ENCODE data around the gene RPL22.

DNA sequence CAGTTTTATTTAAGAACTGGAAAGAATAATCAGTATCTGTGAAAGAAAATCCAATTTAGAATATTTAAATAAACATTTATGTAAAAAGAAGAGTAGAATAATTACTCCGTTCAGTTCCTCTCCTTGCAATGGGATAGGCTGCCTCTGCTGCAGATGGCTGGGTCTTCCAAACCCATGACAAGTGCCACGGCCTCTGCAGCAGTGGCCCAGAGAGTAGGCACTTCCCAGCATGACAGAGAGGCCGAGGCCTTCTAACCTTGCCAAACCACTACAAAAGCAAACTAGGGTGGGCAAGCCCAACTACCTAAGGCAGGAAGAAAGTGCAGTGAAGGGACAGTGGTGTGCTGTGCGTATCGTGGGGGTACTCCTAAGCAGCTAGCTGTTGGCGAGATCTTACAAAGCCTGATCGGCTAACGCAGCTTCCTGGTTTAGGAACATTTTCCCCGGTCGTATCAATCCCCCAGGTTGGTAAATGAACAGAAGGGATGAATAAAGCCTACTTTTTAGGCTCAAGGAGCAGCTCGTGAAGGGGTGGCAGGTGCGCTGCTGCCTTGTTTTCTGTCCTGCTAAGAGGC, 21.9 kb upstream of the RPL22 start:
- TF ChIP-seq, protein P1, sequence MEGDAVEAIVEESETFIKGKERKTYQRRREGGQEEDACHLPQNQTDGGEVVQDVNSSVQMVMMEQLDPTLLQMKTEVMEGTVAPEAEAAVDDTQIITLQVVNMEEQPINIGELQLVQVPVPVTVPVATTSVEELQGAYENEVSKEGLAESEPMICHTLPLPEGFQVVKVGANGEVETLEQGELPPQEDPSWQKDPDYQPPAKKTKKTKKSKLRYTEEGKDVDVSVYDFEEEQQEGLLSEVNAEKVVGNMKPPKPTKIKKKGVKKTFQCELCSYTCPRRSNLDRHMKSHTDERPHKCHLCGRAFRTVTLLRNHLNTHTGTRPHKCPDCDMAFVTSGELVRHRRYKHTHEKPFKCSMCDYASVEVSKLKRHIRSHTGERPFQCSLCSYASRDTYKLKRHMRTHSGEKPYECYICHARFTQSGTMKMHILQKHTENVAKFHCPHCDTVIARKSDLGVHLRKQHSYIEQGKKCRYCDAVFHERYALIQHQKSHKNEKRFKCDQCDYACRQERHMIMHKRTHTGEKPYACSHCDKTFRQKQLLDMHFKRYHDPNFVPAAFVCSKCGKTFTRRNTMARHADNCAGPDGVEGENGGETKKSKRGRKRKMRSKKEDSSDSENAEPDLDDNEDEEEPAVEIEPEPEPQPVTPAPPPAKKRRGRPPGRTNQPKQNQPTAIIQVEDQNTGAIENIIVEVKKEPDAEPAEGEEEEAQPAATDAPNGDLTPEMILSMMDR (IDR thresholded peaks at IDR 0.05) = no peak
- TF ChIP-seq POLR2A (IDR thresholded peaks at IDR 0.05) = no peak

Data from esophagus squamous epithelium (tissue), 4 donors.